Measurements from ENCODE around the gene NEK7.

NEK7 gene

GRCh38 chr1:198337886-198338285 is 181.1 kb downstream of the NEK7 start:
- no peak overlapping the region for H2AFZ ChIP-seq (ENCODE audit: low read length)
- H3K9ac ChIP-seq (ENCODE audit: low read length) = no peak overlapping the region
- no peaks in the 10 kb centered on the region for H3K27me3 ChIP-seq (ENCODE audit: insufficient read depth, low read length)
- H3K4me3 ChIP-seq (ENCODE audit: low read depth, low read length, poor library complexity, severe bottlenecking) = no peak overlapping the region
- no peaks in the 10 kb centered on the region for H4K20me1 ChIP-seq (ENCODE audit: insufficient read depth, low read length)
- no peak overlapping the region for H3K4me2 ChIP-seq (ENCODE audit: low read length)
- no peaks in the 10 kb centered on the region for H3K79me2 ChIP-seq (ENCODE audit: insufficient read depth, low read length)
- no peaks in the 10 kb centered on the region for H3F3A ChIP-seq (ENCODE audit: insufficient read depth, low read length)
- no peaks in the 10 kb centered on the region for H3K36me3 ChIP-seq (ENCODE audit: insufficient read depth, low read length)
- H3K27ac ChIP-seq (ENCODE audit: low read depth, low read length, poor library complexity, severe bottlenecking) = no peak overlapping the region
- TF ChIP-seq CTCF (IDR thresholded peaks at IDR 0.05; ENCODE audit: low read length) = no peak
- TF ChIP-seq EZH2 (IDR thresholded peaks at IDR 0.05; ENCODE audit: borderline replicate concordance, low read length) = no peak
- no peaks in the 10 kb centered on the region for H3K9me2 ChIP-seq (ENCODE audit: low read depth, low read length)
- no peaks in the 10 kb centered on the region for H3K4me1 ChIP-seq (ENCODE audit: insufficient read depth, low read length, severe bottlenecking)
- no peaks in the 10 kb centered on the region for H3K9me3 ChIP-seq (ENCODE audit: low read length)

GRCh38 chr1:198340139-198340538 is 183.3 kb downstream of the NEK7 start:
- H3K27ac ChIP-seq (ENCODE audit: low read depth, low read length, poor library complexity, severe bottlenecking) = no peak overlapping the region
- no peak overlapping the region for H3K4me2 ChIP-seq (ENCODE audit: low read length)
- no peaks in the 10 kb centered on the region for H3K79me2 ChIP-seq (ENCODE audit: insufficient read depth, low read length)
- TF ChIP-seq CTCF (IDR thresholded peaks at IDR 0.05; ENCODE audit: low read length) (no peak), EZH2 (IDR thresholded peaks at IDR 0.05; ENCODE audit: borderline replicate concordance, low read length) (no peak)
- H3K9ac ChIP-seq (ENCODE audit: low read length) = no peak overlapping the region
- H4K20me1 ChIP-seq (ENCODE audit: insufficient read depth, low read length) = no peaks in the 10 kb centered on the region
- H3K9me3 ChIP-seq (ENCODE audit: low read length) = no peaks in the 10 kb centered on the region
- H3F3A ChIP-seq (ENCODE audit: insufficient read depth, low read length) = no peaks in the 10 kb centered on the region
- H3K4me3 ChIP-seq (ENCODE audit: low read depth, low read length, poor library complexity, severe bottlenecking) = no peak overlapping the region
- no peaks in the 10 kb centered on the region for H3K36me3 ChIP-seq (ENCODE audit: insufficient read depth, low read length)
- no peaks in the 10 kb centered on the region for H3K9me2 ChIP-seq (ENCODE audit: low read depth, low read length)
- H3K27me3 ChIP-seq (ENCODE audit: insufficient read depth, low read length) = no peaks in the 10 kb centered on the region
- H2AFZ ChIP-seq (ENCODE audit: low read length) = no peak overlapping the region
- H3K4me1 ChIP-seq (ENCODE audit: insufficient read depth, low read length, severe bottlenecking) = no peaks in the 10 kb centered on the region

- H3K9ac ChIP-seq (ENCODE audit: low read length) = no peak overlapping the region
- no peaks in the 10 kb centered on the region for H3K79me2 ChIP-seq (ENCODE audit: insufficient read depth, low read length)
- TF ChIP-seq CTCF (IDR thresholded peaks at IDR 0.05; ENCODE audit: low read length) (no peak), EZH2 (IDR thresholded peaks at IDR 0.05; ENCODE audit: borderline replicate concordance, low read length) (no peak)
- H3K27me3 ChIP-seq (ENCODE audit: insufficient read depth, low read length) = no peaks in the 10 kb centered on the region
- no peaks in the 10 kb centered on the region for H3K9me3 ChIP-seq (ENCODE audit: low read length)
- no peaks in the 10 kb centered on the region for H3K9me2 ChIP-seq (ENCODE audit: low read depth, low read length)
- H3F3A ChIP-seq (ENCODE audit: insufficient read depth, low read length) = no peaks in the 10 kb centered on the region
- no peak overlapping the region for H3K27ac ChIP-seq (ENCODE audit: low read depth, low read length, poor library complexity, severe bottlenecking)
- H4K20me1 ChIP-seq (ENCODE audit: insufficient read depth, low read length) = no peaks in the 10 kb centered on the region
- H3K4me1 ChIP-seq (ENCODE audit: insufficient read depth, low read length, severe bottlenecking) = no peaks in the 10 kb centered on the region
- no peaks in the 10 kb centered on the region for H3K36me3 ChIP-seq (ENCODE audit: insufficient read depth, low read length)
- no peak overlapping the region for H2AFZ ChIP-seq (ENCODE audit: low read length)
- no peak overlapping the region for H3K4me3 ChIP-seq (ENCODE audit: low read depth, low read length, poor library complexity, severe bottlenecking)
- no peak overlapping the region for H3K4me2 ChIP-seq (ENCODE audit: low read length)
These were observed 189.4 kb downstream of the NEK7 start for GRCh38 chr1:198346178-198346577.

Measured in OCI-LY1 (cell line).